Ecto neural progenitor cell (in vitro differentiated cells): ENCODE measurements around the gene PWP1.
A peak's percentile ranks its signal among the peaks of the same experiment; 100 is the strongest.

Experiments
- DNase-seq: peaks from one replicate; pipeline ENCODE4 v3.0.0-alpha.2; 2018; ENCODE audit warnings: low spot score

Gene PWP1

GRCh38 chr12:107685360-107686248 lies at the start of gene PWP1:
TSS of gene PWP1 (plus strand) at chr12:107685799. CDS start at chr12:107685900, 101 bp downstream.
- peak; percentile 99 for DNase-seq

GRCh38 chr12:107641154-107641553 lies 44.4 kb upstream of the PWP1 start:
- no peak for DNase-seq

DNA sequence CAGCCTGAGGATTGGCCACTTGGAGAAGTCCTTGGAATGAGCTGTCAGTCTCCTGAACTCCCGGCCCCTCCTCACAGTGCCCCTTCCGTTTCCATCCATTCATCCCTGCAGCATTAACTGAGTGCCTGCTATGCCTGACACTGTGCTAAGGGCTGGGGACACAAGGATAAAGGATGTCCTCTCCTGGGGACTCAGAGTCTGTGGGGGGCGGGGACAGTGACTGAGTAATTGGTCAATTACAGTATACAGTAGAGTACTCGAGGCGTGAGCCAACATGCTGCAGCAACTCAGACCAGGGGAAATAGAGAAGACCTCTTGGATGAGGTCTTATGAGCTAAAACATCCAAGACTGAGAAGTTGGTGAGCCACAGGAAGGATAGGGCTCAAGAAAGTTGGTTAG lies 43.4 kb upstream of the PWP1 start:
- DNase-seq: no peak

DNA sequence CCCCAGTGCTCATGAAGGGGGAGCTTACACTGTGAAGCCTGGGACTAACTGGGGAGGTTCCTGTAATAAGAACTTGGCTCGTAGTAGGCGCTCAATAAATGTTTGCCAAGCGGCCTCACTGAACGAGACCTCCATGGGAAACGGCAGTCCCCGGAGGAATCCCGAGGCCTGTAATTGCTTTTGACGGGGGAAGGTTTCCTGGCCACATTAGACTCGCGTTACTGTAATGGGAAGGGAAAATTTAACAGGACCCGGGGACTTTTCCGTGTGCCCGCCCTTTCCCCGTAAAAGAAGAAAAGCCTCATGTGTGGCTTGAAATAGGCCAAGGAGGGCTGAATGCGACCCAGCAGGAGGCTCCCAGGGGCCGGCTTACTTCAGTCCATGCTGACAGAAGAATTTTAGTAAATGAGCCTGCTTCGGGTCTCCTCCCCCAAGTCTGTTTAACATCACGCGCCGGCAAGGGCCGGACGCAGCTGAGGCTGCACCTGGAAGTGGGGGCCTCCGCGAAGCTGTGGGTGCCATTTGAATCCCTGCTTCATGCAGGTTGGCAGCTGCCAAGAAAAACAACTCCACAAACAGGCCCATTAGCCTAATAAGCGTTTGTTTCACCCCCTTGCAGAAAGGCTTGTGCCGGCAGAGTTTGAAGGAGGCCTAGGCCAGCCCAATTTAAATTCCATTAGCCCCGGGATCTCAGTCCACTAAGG lies 39.8 kb upstream of the PWP1 start:
- DNase-seq: peak; percentile 79

DNA sequence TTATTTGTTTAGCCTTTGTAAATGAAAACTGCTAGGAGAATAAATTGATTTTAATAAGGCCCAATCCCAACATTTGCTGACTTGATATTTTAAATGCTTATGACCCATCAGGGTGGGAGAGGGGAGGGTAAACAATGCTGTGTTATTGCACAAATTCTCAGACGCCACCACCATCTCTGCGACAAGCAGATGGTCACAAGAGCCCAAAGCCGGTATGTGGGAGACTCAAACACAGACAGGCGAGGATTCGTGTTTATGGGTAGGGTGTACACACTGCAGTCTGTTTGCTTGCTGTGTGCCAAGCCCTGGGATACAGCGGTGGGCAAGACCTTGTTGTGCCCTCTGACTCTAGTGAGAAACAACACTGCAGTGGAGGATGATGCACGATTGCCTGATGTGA lies 39.2 kb upstream of the PWP1 start:
- no peak for DNase-seq

GRCh38 chr12:107649661-107650061 lies 35.9 kb upstream of the PWP1 start:
- DNase-seq: no peak

DNA sequence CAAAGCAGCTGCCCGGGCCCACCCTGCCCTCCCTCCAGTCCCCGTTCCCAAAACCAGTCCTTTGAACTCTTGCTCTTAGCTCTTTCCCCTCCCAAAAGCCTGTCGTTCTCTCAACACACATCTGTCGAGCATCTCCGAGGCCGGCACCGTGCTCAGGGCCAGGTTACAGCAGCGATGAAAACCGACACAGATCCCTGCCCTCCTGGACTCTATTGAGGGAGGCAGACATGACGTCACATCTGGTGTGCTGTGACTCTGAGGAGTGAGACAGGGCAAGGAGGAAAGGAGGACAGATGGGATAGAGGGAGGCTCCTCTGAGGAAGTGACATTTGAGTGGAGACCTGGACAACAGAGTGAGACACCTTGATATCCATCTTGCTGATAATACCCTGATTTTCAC lies 34.6 kb upstream of the PWP1 start:
- no peak for DNase-seq

- no peak for DNase-seq
These were observed 33.8 kb upstream of the PWP1 start for GRCh38 chr12:107651571-107652449.

DNA sequence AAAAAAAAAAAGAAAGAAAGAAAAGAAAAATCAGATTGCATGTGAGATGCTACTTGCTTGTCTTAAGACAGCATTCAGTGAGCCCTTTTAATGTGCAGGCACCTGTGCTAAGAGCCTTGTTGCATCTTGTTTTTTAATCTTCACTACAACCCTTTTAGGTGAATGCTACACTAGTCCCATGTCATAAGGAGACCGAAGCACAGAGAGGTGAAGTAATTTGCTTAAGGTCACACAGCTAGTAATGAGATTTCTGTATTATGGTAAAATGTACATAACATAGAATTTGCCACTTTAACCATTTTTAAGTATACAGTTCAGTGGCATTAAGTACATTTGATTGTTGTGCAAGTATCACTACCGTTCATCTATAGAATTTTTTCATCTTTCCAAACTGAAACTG lies 32.1 kb upstream of the PWP1 start:
- DNase-seq: no peak

GRCh38 chr12:107654873-107655272 lies 30.7 kb upstream of the PWP1 start:
- no peak for DNase-seq

- DNase-seq: no peak
These were observed 30.1 kb upstream of the PWP1 start for GRCh38 chr12:107655281-107656065.

DNA sequence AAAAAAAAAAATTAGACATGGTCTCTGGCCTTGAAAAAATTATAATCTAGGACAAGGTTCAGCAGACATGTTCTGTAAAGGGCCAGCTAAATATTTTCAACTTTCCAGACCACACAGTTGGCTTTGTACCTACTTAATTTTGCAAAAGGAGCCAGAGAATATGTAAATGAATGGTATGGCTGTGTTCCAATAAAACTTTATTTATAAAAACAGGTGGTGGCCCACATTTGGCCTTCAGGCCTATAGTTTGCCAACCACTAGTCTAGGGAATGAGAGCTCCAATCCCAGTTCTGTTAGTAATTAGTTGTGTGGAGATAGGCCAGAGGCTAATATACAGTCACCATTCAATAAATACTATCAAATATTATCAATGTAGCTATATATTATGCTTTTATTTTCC lies 29.3 kb upstream of the PWP1 start:
- DNase-seq: no peak

DNA sequence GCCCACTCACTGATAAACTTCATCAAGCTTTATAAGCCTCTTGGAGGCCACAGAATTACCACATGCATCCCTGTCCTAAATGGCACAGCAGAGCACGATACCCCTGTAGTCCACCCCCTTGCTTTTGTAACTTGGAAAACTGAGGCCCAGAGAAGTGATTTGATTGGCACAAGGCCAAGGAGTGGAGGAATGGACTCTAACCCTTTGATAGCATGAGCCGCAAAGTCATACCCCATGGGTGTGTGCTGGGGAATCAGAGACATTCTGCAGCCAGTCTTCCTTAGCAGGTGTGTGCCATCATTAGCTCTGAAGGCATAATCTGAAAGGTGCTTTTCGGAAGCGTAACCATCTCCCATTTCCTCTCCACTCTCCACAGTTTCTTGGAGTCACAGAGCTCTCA lies 28.5 kb upstream of the PWP1 start:
- DNase-seq: no peak

DNA sequence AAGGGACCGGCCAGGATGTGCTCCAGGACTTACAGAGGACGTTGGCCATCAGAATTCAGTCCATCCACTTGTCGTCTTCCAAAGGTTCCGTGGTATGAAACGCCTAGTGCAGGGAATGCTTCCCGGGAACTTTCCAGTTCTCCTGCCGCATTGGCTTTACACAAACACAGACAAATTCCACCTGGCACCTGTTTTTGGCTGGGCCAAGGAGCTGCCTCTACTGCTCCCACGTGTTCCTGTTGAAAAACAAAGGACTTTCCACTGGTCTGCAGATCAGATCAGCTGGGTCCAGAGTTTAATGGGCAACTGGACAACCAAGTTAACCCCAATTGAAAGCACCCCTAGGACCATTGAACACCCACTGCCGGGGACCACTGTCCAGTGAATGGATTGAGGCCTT lies 28.0 kb upstream of the PWP1 start:
- DNase-seq: no peak

DNA sequence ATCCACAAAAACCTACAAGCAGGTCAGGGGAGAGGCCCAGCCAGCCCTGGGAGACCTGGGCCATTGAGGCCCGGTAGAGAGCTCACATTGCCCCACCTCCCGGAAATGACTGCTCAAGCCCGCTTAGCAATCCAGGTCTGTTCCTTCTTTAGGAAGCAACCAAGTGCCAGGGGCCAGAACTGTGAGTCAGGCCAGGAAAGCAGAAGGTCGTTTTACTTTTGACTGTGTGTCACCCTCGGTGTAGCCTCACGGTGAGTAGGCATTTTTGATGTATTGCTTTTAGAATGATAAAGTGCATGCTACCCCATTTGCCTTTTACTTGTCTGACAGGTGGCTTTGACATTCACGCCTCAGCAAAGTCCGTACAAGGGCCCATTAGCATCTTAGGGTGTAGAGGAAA lies 25.4 kb upstream of the PWP1 start:
- DNase-seq: no peak

- no peak for DNase-seq
These were observed 24.7 kb upstream of the PWP1 start for GRCh38 chr12:107660861-107661415.

GRCh38 chr12:107661830-107662229 lies 23.8 kb upstream of the PWP1 start:
- DNase-seq: no peak

GRCh38 chr12:107662484-107662883 lies 23.1 kb upstream of the PWP1 start:
- DNase-seq: no peak

- DNase-seq: no peak
These were observed 22.3 kb upstream of the PWP1 start for GRCh38 chr12:107663277-107663676.

DNA sequence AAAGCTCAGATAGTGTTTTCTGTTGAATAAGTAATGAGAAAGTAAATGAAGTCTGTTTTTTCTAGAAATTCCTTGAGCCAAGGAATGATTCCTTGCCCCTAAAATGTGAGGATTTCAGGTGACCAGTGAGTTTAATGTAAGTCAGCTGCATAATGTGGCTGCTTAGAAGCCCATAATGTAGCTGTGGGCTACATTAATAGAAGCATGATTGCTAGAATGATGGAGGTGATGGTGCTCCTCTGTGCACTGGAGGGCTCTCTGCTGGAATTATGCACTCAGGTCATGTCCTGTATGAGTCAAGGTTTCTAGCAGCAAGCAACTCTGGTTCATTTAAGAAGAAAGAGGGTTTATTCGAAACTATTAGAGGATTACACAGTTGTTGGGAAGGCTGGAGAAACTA lies 19.6 kb upstream of the PWP1 start:
- no peak for DNase-seq

DNA sequence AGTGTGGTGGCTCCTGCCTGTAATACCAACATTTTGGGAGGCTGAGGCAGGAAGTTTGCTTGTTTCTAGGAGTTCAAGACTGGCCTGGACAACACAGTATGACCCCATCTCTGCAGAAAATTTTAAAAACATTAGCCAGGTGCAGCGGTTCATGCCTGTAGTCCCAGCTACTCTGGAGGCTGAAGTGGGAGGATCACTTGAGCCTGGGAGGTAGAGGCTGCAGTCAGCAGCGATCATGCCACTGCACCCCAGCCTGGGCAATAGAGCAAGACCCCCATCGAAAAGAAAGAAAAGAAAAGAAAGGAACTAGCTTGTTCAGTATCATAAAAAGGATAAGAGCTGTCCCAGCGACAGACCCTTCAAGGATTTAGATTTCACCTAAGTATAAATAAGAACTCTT lies 18.1 kb upstream of the PWP1 start:
- no peak for DNase-seq
